ENCODE results near the gene KIAA1671. TPM values are rescaled to one million over a fixed set of nuclear protein-coding genes. Genes with fewer than 3 reads are reported as not detected.
A peak's percentile ranks its signal among the peaks of the same experiment; 100 is the strongest.

Gene KIAA1671
- total and polyA plus RNA-seq, 4 donors, result 8.7 to 35.9 (median 19.1) TPM

GRCh38 chr22:25083807-25084200 lies 131.3 kb downstream of the KIAA1671 start:
- 46% methylated on average over 6 of the region's 6 CpGs for WGBS
- H3K9ac ChIP-seq (ENCODE audit: low read depth in 1 of 2, low read length in 2 of 2), result no peak overlapping the region
- DNase-seq (ENCODE audit: low spot score), result peak; percentile 50

GRCh38 chr22:25084405-25085107 lies 132.0 kb downstream of the KIAA1671 start:
- Histone ChIP-seq H3K9me3 (ENCODE audit: control insufficient read depth in 4 of 4, low read length in 3 of 4) (no peaks in the 10 kb centered on the region), H3K36me3 (ENCODE audit: control insufficient read depth in 4 of 4, insufficient read depth in 3 of 4, low read depth in 1 of 4, low read length in 3 of 4) (no peaks in the 10 kb centered on the region), H3K4me3 (ENCODE audit: low read depth in 1 of 3, low read length in 3 of 3) (no peak overlapping the region), H3K27me3 (ENCODE audit: control insufficient read depth in 4 of 4, insufficient read depth in 4 of 4, low read length in 3 of 4) (no peaks in the 10 kb centered on the region), H3K27ac (ENCODE audit: low read depth in 1 of 2, low read length in 2 of 2) (no peak overlapping the region), H3K9ac (ENCODE audit: low read depth in 1 of 2, low read length in 2 of 2) (no peak overlapping the region), H3K4me1 (ENCODE audit: control insufficient read depth in 4 of 4, insufficient read depth in 4 of 4, low read length in 3 of 4) (peaks cover 3 to 27% (median 18%) of the 10 kb centered on the region in 4 donors)
- TF ChIP-seq CTCF (IDR thresholded peaks at IDR 0.05; ENCODE audit: low read depth, low read length, missing input control), result no peak
- TF ChIP-seq RXRA (IDR thresholded peaks at IDR 0.05), result no peak
- TF ChIP-seq REST (IDR thresholded peaks at IDR 0.05), result no peak
- TF ChIP-seq TAF1 (conservative IDR thresholded peaks at IDR 0.05), result no peak
- TF ChIP-seq FOXA2 (IDR thresholded peaks at IDR 0.05), result no peak
- no peak for TF ChIP-seq FOXA1 (IDR thresholded peaks at IDR 0.05)
- TF ChIP-seq SP1 (IDR thresholded peaks at IDR 0.05), result no peak
- 89% methylated on average over 9 of the region's 9 CpGs for WGBS
- no peak for DNase-seq (ENCODE audit: low spot score)

More at GRCh38 chr22:25083807-25084200, 131.3 kb downstream of the KIAA1671 start:
- Histone ChIP-seq H3K9me3 (ENCODE audit: control insufficient read depth in 4 of 4, low read length in 3 of 4) (no peaks in the 10 kb centered on the region), H3K36me3 (ENCODE audit: control insufficient read depth in 4 of 4, insufficient read depth in 3 of 4, low read depth in 1 of 4, low read length in 3 of 4) (no peaks in the 10 kb centered on the region), H3K4me1 (ENCODE audit: control insufficient read depth in 4 of 4, insufficient read depth in 4 of 4, low read length in 3 of 4) (peaks cover 3 to 27% (median 18%) of the 10 kb centered on the region in 4 donors), H3K27ac (ENCODE audit: low read depth in 1 of 2, low read length in 2 of 2) (no peak overlapping the region), H3K27me3 (ENCODE audit: control insufficient read depth in 4 of 4, insufficient read depth in 4 of 4, low read length in 3 of 4) (no peaks in the 10 kb centered on the region), H3K4me3 (ENCODE audit: low read depth in 1 of 3, low read length in 3 of 3) (no peak overlapping the region)
- no peak for TF ChIP-seq JUND (IDR thresholded peaks at IDR 0.05)
- TF ChIP-seq GABPA (IDR thresholded peaks at IDR 0.05 in 1 of 2, conservative IDR thresholded peaks at IDR 0.05 in 1 of 2), result no peak
- no peak for TF ChIP-seq ATF3 (IDR thresholded peaks at IDR 0.05)
- TF ChIP-seq HNF4A (conservative IDR thresholded peaks at IDR 0.05), result no peak
- TF ChIP-seq RXRA (IDR thresholded peaks at IDR 0.05), result peak; percentile 20 to 45
- no peak for TF ChIP-seq CTCF (IDR thresholded peaks at IDR 0.05; ENCODE audit: low read depth, low read length, missing input control)
- TF ChIP-seq RAD21 (IDR thresholded peaks at IDR 0.05), result no peak

Measured in liver (tissue), 9 donors.